DMS 273 (cell line): ENCODE measurements around the gene PTPRN2.
A peak's percentile ranks its signal among the peaks of the same experiment; 100 is the strongest.
"Not testable (repeated sequence)": the region's sequence is repeated elsewhere in the genome, so short reads cannot be mapped to it uniquely, and the experiment has no call there.

Experiments
- DNase-seq: peaks from one replicate; lab custom pipeline; 2025; ENCODE audit not compliant: unreplicated experiment; lab: John Stamatoyannopoulos, UW

The PTPRN2 gene

GRCh38 chr7:157700231-157701005, 887.2 kb downstream of the PTPRN2 start:
- peak; percentile 24 for DNase-seq

GRCh38 chr7:157699357-157700013, 888.1 kb downstream of the PTPRN2 start:
- no peak for DNase-seq

GRCh38 chr7:157697287-157697686, 890.3 kb downstream of the PTPRN2 start:
- not testable (repeated sequence) for DNase-seq

- DNase-seq = not testable (repeated sequence)
Observed at GRCh38 chr7:157695609-157696008, 892.0 kb downstream of the PTPRN2 start.

GRCh38 chr7:157694376-157694665, 893.3 kb downstream of the PTPRN2 start:
- no peak for DNase-seq

GRCh38 chr7:157693521-157694375, 893.9 kb downstream of the PTPRN2 start:
- no peak for DNase-seq

- DNase-seq = peak; percentile 53
Observed at GRCh38 chr7:157693071-157693520, 894.5 kb downstream of the PTPRN2 start.

GRCh38 chr7:157692460-157693011, 895.1 kb downstream of the PTPRN2 start:
- peak; percentile 46 for DNase-seq

- peak; percentile 48 for DNase-seq
Observed at GRCh38 chr7:157691586-157692459, 895.8 kb downstream of the PTPRN2 start.

GRCh38 chr7:157690833-157691585, 896.6 kb downstream of the PTPRN2 start:
- DNase-seq = peak; percentile 91

GRCh38 chr7:157690058-157690832, 897.4 kb downstream of the PTPRN2 start:
- peak; percentile 52 for DNase-seq

- peak; percentile 52 for DNase-seq
Observed at GRCh38 chr7:157689269-157690057, 898.2 kb downstream of the PTPRN2 start.

GRCh38 chr7:157688533-157689268, 898.9 kb downstream of the PTPRN2 start:
- no peak for DNase-seq

- no peak for DNase-seq
Observed at GRCh38 chr7:157687845-157688532, 899.6 kb downstream of the PTPRN2 start.

GRCh38 chr7:157687158-157687557, 900.5 kb downstream of the PTPRN2 start:
- DNase-seq = no peak

- no peak for DNase-seq
Observed at GRCh38 chr7:157686285-157686894, 901.2 kb downstream of the PTPRN2 start.
